Measurements from ENCODE around the gene GPR139.

GPR139 gene

DNA sequence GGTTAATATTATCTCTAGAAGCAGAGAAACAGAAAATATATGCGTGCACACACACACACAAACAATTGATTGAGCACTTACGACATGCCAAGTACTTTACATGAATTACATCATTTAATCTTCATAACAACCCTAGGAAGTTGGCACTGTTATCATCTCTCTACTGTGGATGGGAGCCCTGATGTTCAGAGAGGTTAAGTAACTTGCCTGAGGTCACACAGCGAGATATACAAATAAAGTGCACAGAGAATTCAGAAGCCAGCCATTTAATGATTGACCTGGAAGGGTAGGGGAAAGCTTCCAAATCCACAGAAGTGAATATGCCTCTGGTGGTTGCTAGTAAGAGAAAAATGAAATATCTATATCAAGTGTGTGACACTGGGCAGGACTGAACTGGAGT lies 37.5 kb upstream of the GPR139 start:
- Histone ChIP-seq H3K4me2 (ENCODE audit: low read length) (no peak overlapping the region), H3K4me1 (ENCODE audit: control insufficient read depth, low read length) (no peaks in the 10 kb centered on the region), H4K20me1 (ENCODE audit: control insufficient read depth, insufficient read depth, low read depth, low read length) (no peaks in the 10 kb centered on the region), H3K27me3 (ENCODE audit: control insufficient read depth, low read length) (no peaks in the 10 kb centered on the region), H3F3A (ENCODE audit: control insufficient read depth, insufficient read depth) (no peaks in the 10 kb centered on the region), H3K4me3 (ENCODE audit: low read length) (no peak overlapping the region), H3K9me2 (replicated peaks; ENCODE audit: control insufficient read depth, low read length) (no peaks in the 10 kb centered on the region), H3K79me2 (ENCODE audit: control insufficient read depth, low read length) (no peaks in the 10 kb centered on the region), H3K36me3 (ENCODE audit: control insufficient read depth, low read length) (no peaks in the 10 kb centered on the region), H3K9me3 (ENCODE audit: control insufficient read depth, insufficient read depth, low read length) (no peaks in the 10 kb centered on the region), H3K27ac (ENCODE audit: low read depth, low read length) (no peak overlapping the region)
- TF ChIP-seq EZH2phosphoT487 (IDR thresholded peaks at IDR 0.05; ENCODE audit: borderline replicate concordance, low read length) (no peak), CTCF (IDR thresholded peaks at IDR 0.05; ENCODE audit: low read depth, low read length, poor library complexity, severe bottlenecking) (no peak)

- TF ChIP-seq CTCF (IDR thresholded peaks at IDR 0.05; ENCODE audit: low read depth, low read length, poor library complexity, severe bottlenecking) = no peak
- no peak for TF ChIP-seq EZH2phosphoT487 (IDR thresholded peaks at IDR 0.05; ENCODE audit: borderline replicate concordance, low read length)
- Histone ChIP-seq H3K9me3 (ENCODE audit: control insufficient read depth, insufficient read depth, low read length) (no peaks in the 10 kb centered on the region), H3K79me2 (ENCODE audit: control insufficient read depth, low read length) (no peaks in the 10 kb centered on the region), H4K20me1 (ENCODE audit: control insufficient read depth, insufficient read depth, low read depth, low read length) (no peaks in the 10 kb centered on the region), H3K27me3 (ENCODE audit: control insufficient read depth, low read length) (no peaks in the 10 kb centered on the region), H3K27ac (ENCODE audit: low read depth, low read length) (no peak overlapping the region), H3K4me1 (ENCODE audit: control insufficient read depth, low read length) (no peaks in the 10 kb centered on the region), H3K4me2 (ENCODE audit: low read length) (no peak overlapping the region), H3K36me3 (ENCODE audit: control insufficient read depth, low read length) (no peaks in the 10 kb centered on the region), H3F3A (ENCODE audit: control insufficient read depth, insufficient read depth) (no peaks in the 10 kb centered on the region), H3K4me3 (ENCODE audit: low read length) (no peak overlapping the region), H3K9me2 (replicated peaks; ENCODE audit: control insufficient read depth, low read length) (no peaks in the 10 kb centered on the region)
Observed at GRCh38 chr16:20107083-20107482, 33.4 kb upstream of the GPR139 start.

DNA sequence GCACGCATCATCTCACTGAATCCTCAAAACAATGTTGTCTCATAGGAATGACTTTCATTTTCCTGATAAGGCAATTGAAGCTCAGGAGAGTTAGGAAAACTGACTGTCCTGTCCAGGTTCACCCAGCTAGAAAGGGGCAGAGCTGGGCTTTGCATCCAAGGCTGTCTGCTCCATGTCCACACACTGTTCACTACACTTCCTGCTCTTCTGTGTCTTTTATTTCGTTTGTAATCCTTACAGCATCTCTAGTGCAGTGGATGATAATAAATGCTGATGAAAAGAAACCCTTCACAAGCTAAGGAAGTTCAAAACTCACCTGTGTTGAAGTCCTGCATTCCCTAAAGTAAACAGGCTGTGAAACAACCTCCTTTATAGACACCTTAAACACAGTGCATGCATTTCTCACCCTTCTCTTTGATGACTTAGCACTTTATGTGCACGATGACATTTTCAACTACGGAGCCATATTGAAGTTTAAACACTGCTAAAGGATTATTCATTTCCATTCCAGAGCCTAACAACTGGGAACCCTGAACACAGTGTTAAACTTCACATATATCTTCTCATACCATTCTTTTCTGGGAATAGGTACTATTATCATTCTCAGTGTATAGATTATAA lies 31.0 kb upstream of the GPR139 start:
- H3K4me3 ChIP-seq (ENCODE audit: low read length) = no peak overlapping the region
- no peaks in the 10 kb centered on the region for H3K4me1 ChIP-seq (ENCODE audit: control insufficient read depth, low read length)
- H3K27me3 ChIP-seq (ENCODE audit: control insufficient read depth, low read length) = no peaks in the 10 kb centered on the region
- H3K9me3 ChIP-seq (ENCODE audit: control insufficient read depth, insufficient read depth, low read length) = no peaks in the 10 kb centered on the region
- H3F3A ChIP-seq (ENCODE audit: control insufficient read depth, insufficient read depth) = no peaks in the 10 kb centered on the region
- no peaks in the 10 kb centered on the region for H3K9me2 ChIP-seq (replicated peaks; ENCODE audit: control insufficient read depth, low read length)
- no peaks in the 10 kb centered on the region for H3K79me2 ChIP-seq (ENCODE audit: control insufficient read depth, low read length)
- no peaks in the 10 kb centered on the region for H3K36me3 ChIP-seq (ENCODE audit: control insufficient read depth, low read length)
- H3K27ac ChIP-seq (ENCODE audit: low read depth, low read length) = no peak overlapping the region
- no peaks in the 10 kb centered on the region for H4K20me1 ChIP-seq (ENCODE audit: control insufficient read depth, insufficient read depth, low read depth, low read length)
- no peak overlapping the region for H3K4me2 ChIP-seq (ENCODE audit: low read length)
- TF ChIP-seq EZH2phosphoT487 (IDR thresholded peaks at IDR 0.05; ENCODE audit: borderline replicate concordance, low read length) (no peak), CTCF (IDR thresholded peaks at IDR 0.05; ENCODE audit: low read depth, low read length, poor library complexity, severe bottlenecking) (no peak)
